Stimulated activated CD8-positive, alpha-beta memory T cell treated with anti-CD3 and anti-CD28 coated beads, Interleukin-15, amount 100 ng/mL, for 24 hours (primary cell): ENCODE data around the gene PSMB5.
A peak's percentile ranks its signal among the peaks of the same experiment; 100 is the strongest.

Source experiments
- DNase-seq: peaks from one replicate; pipeline ENCODE4 v3.0.0-alpha.2; 2020; ENCODE audit warnings: low read depth

PSMB5 gene

GRCh38 chr14:23034498-23035302 lies at the start of gene PSMB5:
TSS of gene PSMB5 (minus strand) at chr14:23034900. CDS start at chr14:23034881, 19 bp downstream.
- peak; percentile 47 for DNase-seq

GRCh38 chr14:23080474-23080873 lies 45.8 kb upstream of the PSMB5 start:
- DNase-seq: no peak

- DNase-seq: no peak
Measured at GRCh38 chr14:23079716-23080115, 45.0 kb upstream of the PSMB5 start.

GRCh38 chr14:23078692-23079116 lies 44.0 kb upstream of the PSMB5 start:
- no peak for DNase-seq

GRCh38 chr14:23077962-23078361 lies 43.3 kb upstream of the PSMB5 start:
- DNase-seq: no peak

GRCh38 chr14:23076785-23077408 lies 42.2 kb upstream of the PSMB5 start:
- DNase-seq: no peak

- DNase-seq: no peak
Measured at GRCh38 chr14:23074906-23075305, 40.2 kb upstream of the PSMB5 start.

- no peak for DNase-seq
Measured at GRCh38 chr14:23071921-23072539, 37.3 kb upstream of the PSMB5 start.

- DNase-seq: peak; percentile 46
Measured at GRCh38 chr14:23071244-23071920, 36.7 kb upstream of the PSMB5 start.

- DNase-seq: no peak
Measured at GRCh38 chr14:23070262-23071129, 35.8 kb upstream of the PSMB5 start.

GRCh38 chr14:23069413-23069806 lies 34.7 kb upstream of the PSMB5 start:
- no peak for DNase-seq

- no peak for DNase-seq
Measured at GRCh38 chr14:23068789-23069412, 34.2 kb upstream of the PSMB5 start.

GRCh38 chr14:23067847-23068788 lies 33.4 kb upstream of the PSMB5 start:
- no peak for DNase-seq

- DNase-seq: no peak
Measured at GRCh38 chr14:23066855-23067744, 32.4 kb upstream of the PSMB5 start.

GRCh38 chr14:23066368-23066767 lies 31.7 kb upstream of the PSMB5 start:
- no peak for DNase-seq

GRCh38 chr14:23063601-23064000 lies 28.9 kb upstream of the PSMB5 start:
- no peak for DNase-seq

GRCh38 chr14:23062002-23062401 lies 27.3 kb upstream of the PSMB5 start:
- no peak for DNase-seq

- no peak for DNase-seq
Measured at GRCh38 chr14:23060536-23061260, 26.0 kb upstream of the PSMB5 start.
